ENCODE results near the gene CST11. TPM values are rescaled to one million over a fixed set of nuclear protein-coding genes. Genes with fewer than 3 reads are reported as not detected.

Gene CST11
- total and polyA plus RNA-seq, 9 of the 15 experiments (the other 6 are each of a cell fraction or from before 2014, with no cell fraction given) = not detected

DNA sequence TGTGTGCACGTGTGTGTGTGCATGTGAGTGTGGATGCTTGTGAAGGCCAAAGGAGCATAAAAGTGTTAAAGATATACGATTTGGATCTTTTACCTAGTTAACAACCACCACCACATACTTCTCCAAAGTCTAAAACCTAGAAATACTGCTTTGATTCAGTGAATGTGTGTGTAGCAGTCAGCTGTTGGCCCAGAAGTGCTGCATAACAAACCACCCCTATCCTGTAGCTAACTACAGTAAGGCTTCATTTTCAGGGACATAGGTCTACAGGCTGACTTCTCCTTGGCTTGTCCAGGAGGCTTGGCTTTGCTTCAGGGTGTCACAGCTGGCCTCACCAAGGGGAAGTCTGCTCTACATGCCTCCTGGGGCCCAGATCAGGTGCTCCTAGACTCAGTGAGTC, 35.8 kb upstream of the CST11 start (continued):
- TF ChIP-seq, protein P1, sequence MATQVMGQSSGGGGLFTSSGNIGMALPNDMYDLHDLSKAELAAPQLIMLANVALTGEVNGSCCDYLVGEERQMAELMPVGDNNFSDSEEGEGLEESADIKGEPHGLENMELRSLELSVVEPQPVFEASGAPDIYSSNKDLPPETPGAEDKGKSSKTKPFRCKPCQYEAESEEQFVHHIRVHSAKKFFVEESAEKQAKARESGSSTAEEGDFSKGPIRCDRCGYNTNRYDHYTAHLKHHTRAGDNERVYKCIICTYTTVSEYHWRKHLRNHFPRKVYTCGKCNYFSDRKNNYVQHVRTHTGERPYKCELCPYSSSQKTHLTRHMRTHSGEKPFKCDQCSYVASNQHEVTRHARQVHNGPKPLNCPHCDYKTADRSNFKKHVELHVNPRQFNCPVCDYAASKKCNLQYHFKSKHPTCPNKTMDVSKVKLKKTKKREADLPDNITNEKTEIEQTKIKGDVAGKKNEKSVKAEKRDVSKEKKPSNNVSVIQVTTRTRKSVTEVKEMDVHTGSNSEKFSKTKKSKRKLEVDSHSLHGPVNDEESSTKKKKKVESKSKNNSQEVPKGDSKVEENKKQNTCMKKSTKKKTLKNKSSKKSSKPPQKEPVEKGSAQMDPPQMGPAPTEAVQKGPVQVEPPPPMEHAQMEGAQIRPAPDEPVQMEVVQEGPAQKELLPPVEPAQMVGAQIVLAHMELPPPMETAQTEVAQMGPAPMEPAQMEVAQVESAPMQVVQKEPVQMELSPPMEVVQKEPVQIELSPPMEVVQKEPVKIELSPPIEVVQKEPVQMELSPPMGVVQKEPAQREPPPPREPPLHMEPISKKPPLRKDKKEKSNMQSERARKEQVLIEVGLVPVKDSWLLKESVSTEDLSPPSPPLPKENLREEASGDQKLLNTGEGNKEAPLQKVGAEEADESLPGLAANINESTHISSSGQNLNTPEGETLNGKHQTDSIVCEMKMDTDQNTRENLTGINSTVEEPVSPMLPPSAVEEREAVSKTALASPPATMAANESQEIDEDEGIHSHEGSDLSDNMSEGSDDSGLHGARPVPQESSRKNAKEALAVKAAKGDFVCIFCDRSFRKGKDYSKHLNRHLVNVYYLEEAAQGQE (IDR thresholded peaks at IDR 0.05; ENCODE audit: borderline replicate concordance) = no peak
- TF ChIP-seq, protein P1 (CRISPR knock-in tag; IDR thresholded peaks at IDR 0.05; ENCODE audit: low read depth) = no peak
- TF ChIP-seq CEBPB (tag; IDR thresholded peaks at IDR 0.05) = no peak
- TF ChIP-seq FOXA3 (CRISPR knock-in tag; conservative IDR thresholded peaks at IDR 0.05 in 1 of 2, IDR thresholded peaks at IDR 0.05 in 1 of 2) = no peak
